GM18868 (cell line): ENCODE measurements around the gene DIP2A.
A peak's percentile ranks its signal among the peaks of the same experiment; 100 is the strongest.
"Not testable (repeated sequence)": the region's sequence is repeated elsewhere in the genome, so short reads cannot be mapped to it uniquely, and the experiment has no call there.

Source experiments
- ATAC-seq: cut with Tn5 transposase; IDR thresholded peaks from one replicate; pipeline ENCODE4 v1.9.1; 2021; ENCODE audit warnings: mild to moderate bottlenecking, moderate library complexity; ENCODE audit not compliant: unreplicated experiment

The DIP2A gene

DNA sequence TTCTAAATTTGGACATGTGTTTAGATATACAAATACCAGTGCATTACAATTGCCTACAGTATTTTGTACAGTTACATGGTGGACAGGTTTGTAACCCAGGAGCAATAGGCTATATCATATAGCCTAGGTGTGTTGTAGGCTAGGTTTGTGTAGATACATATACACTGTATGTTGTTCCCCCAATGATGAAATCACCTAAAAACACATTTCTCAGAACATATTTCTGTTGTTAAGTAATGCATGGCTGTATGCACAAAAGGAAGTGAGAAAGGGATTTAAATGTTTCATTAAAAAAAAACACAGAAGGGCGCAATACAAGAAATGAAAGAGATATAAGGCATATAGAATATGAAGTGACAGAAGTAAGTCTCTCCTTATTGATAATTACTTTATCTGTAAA lies 114.2 kb downstream of the DIP2A start:
- no peak for ATAC-seq

DNA sequence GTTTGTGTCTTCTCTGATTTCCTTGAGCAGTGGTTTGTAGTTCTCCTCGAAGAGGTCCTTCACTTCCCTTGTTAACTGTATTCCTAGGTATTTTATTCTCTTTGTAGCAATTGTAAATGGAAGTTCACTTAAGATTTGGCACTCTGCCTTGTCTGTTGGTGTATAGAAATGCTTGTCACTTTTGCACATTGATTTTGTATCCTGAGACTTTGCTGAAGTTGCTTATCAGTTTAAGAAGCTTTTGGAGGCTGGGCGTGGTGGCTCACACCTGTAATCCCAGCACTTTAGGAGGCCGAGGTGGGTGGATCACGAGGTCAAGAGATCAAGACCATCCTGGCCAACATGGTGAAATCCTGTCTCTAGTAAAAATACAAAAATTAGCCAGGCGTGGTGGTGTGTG lies 119.1 kb downstream of the DIP2A start:
- ATAC-seq, result not testable (repeated sequence)

DNA sequence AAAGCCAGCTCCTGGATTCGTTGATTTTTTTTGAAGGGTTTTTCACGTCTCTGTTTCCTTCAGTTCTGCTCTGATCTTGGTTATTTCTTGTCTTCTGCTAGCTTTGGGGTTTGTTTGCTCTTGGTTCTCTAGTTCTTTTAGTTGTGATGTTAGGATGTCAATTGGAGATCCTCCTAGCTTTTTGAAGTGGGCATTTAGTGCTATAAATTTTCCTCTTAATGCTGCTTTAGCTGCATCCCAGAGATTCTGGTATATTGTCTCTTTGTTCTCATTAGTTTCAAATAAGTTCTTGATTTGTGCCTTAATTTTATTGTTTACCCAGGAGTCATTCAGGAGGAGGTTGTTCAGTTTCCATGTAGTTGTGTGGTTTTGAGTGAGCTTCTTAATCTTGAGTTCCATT lies 120.7 kb downstream of the DIP2A start:
- not testable (repeated sequence) for ATAC-seq

DNA sequence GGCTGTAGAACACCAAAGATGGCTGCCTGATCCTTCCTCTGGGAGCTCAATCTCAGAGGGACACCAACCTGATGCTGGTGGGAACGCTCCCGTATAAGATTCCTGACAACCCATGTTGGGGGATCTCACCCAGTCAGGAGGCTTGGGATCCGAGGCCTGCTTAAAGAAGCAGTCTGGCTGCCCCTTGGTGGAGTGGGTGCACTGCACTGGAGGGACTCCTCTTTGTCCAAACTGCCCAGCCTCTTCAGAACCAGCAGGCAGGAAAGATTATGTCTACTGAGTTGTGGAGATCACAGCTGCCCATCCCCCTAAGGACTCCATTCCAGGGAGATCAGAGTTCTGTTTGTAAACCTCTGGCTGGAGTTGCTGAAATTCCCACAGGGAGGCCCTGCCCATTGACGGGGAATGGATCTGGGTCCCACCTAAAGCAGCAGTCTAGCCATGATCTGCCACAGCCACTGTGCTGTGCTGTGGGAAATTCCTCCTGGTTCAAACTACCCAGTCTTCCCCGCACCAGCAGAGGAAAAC lies 123.2 kb downstream of the DIP2A start:
- no peak for ATAC-seq

DNA sequence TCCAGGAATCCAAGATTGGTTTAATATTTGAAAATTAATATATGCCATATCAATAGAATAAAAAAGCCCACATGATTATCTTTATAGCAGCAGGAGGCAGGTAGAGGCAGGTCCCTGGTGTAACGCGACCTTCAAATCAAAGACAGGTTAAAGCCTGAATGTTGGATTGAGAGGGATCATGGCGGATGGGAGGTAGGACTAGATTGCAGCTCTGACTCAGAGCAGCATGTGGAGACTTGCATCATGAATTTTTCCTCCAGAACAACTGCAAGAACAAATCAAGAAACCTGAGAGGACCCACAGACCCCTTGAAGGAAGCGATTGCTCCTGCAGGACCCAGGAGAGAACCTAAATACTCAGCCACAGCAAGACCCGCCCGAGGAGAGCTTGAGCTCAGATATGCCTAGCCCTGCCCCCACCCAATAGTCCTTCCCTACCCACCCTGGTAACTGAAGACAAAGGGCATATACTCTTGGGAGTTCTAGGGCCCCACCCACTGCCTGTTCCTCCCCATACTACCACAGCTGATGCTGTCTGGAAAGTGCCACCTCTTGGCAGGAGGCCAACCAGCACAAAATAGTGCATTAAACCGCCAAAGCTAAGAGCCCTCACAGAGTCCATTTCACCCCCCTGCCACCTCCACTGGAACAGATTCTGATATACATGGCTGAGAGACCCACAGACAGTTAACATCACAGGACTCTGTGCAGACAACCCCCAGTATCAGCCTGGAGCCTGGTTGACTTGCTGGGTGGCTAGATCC lies 126.7 kb downstream of the DIP2A start:
- ATAC-seq, result no peak

DNA sequence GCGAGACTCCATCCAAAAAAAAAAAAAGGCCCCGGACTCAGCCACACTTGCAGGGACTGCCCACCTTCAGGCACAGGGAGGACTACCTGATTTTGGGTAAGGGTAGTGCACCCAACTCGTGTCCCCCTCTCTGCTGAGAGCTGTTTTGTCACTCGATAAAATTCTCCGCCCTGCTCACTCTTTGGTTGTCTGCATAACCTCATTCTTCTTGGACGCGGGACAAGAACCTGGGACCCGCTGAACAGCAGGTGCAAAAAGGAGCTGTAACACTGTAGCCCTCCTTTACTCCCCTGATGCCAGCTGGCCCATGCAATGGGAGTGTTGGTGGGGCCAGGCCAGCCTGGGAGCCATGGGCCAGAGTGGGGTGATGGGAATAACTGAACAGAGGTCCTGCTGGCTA lies 135.6 kb downstream of the DIP2A start:
- no peak for ATAC-seq

DNA sequence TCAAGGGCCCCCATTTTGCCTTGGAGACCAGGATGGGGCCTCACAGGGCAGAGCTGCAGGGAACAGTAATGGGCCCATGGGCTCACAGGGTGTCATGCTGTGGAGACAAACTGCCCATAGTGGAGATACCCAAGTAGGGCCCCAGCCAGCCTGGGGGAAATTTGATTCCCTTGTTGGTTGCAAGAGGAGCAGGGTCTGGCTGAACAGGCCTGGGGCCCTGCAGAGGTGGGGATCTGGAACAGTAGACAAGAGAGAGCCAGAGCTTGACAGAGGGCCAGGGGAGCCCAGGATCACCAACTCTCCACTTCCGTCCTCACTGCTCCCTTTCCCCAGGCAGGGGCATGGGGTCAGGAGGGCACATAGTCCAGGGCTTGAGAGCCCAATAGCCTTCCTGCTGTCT lies 137.5 kb downstream of the DIP2A start:
- ATAC-seq, result no peak

DNA sequence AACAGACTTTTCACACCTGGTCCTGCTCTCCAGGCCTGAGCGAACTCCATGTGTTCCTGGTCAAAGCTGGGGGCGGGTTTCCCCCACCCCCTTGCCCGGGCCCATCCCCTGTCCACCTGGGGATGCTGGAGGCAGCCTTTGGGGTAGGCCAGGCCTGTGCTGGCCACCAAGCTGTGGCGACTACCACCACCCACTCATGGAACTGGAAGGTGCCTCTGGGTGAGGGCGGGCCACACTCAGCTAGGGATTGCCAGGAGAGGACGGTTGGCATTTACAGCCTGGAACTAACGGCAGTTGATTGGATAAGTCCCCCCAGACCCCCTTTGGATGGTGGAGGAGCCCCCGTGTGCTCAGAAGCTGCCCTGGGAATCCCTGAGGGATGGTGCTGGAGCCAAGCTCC lies 138.3 kb downstream of the DIP2A start:
- no peak for ATAC-seq

DNA sequence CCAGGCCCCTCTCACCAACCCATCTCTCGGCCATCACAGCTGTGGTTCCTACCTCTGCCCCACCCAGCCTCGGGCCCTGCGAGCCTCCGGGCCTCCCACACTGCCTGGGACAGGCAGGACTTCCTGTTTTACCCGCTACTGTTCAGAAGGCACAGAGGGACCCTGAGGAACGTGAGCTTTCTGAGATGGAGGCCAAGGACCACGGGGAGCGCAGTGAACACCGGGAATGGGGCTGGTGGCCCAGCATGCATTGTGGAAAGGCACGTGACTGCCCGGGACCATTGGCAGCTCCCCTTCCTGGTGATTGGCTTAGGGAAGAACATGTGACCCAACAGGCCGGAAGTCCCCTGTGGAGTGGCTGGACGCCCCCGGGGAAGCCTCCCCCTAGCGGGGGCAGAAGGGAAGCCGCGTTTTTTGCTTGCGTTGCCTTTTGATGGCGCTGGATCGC lies 139.2 kb downstream of the DIP2A start:
- ATAC-seq, result no peak

DNA sequence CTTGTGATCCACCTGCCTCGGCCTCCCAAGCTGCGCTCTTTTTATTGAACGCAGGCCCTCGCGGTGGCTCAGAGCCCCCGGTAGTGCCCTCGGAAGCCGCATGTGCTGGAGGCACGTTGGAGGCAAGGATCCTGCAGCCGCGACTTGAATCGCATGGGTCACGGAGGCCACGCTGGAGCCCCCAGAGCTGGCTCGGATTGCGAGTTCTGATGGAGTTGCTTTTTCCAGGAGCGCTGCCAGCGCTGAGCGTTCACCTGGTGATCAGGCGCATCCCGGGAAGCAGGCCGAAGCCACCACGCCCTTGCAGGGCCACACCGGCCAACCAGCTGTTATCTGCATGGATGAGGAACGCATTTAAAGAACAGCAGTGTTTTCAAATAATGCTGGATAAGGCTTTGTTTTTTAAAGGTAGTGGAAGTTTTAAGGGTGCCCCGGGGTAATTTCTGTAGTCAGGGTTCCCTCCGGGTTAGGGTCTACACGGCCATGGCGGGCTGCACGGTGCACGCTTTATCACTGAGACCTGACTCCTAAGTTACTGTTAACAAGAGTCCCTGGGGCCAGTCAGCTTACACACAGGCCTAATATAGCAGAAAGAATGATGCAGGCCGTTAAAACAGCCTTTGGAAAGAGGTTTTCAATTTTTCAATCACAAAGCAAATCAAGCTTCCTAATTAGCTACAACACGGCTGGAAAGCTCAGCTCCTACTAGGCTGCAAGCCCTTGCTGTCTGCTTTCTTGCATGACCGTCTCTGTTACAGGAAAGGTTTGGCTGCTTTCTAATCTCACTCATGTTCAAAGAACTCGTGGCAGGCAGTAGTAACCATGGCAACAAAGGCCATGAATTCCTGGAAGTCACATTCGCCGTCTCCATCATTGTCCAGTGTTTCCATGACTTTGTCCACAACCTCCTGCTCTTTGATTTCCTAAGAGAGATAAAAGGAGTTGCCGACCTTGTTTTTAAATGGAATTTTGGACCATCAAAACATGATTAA lies 140.2 kb downstream of the DIP2A start:
- ATAC-seq, result no peak

DNA sequence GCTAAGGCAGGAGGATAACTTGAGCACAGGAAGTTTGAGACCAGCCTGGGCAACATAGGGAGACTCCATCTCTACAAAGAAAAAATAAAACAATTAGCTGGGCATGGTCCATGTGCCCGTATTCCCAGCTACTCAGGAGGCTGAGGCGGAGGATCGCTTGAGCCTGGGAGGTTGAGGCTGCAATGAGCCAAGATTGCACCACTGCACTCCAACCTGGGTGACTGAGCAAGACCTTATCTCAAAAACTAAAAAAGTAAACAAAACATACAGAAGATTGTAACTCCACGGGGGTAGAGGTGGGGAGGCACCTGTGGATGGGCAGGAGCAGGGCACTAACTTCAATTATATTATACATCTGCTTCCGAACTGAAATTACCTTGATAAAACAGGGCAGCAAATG lies 141.6 kb downstream of the DIP2A start:
- no peak for ATAC-seq

DNA sequence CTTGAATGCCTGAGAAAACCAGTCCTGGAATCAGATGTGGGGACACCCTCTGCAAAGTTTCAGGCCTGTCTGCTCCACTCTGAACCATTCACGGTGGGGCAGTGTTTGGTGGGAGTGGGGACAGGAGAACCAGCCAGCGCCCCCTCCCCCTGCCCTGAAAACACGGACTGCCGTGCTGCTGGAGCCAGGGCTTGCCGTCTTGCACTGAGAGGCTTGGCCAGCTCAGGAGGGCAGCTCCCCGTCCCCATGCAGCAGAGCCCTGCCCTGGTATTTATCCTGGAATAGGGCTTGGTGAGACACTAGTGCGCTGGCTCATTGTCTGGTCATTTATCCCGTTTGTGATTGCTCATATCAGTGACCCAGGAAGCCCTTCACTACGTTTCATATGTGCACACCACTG lies 142.3 kb downstream of the DIP2A start:
- ATAC-seq, result no peak

DNA sequence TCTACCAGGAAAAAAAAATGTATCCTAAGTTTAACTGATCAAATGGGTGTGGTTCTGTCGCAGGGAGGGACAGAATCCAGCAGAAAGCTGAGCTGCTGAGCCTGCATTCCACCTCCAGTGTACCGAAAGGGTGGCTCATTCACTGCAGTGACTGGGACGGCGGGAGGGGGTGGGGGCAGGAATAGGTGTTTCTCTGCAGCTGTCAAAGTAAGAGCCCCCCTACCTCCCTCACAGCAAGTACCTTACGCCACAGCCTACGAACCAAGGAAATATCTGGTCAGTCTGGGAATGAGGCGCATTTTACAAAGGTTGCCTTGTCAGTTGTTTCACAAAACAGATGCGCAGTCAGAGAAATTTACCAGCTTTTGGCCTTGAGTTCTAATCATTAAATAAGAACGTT lies 144.5 kb downstream of the DIP2A start:
- ATAC-seq, result no peak

DNA sequence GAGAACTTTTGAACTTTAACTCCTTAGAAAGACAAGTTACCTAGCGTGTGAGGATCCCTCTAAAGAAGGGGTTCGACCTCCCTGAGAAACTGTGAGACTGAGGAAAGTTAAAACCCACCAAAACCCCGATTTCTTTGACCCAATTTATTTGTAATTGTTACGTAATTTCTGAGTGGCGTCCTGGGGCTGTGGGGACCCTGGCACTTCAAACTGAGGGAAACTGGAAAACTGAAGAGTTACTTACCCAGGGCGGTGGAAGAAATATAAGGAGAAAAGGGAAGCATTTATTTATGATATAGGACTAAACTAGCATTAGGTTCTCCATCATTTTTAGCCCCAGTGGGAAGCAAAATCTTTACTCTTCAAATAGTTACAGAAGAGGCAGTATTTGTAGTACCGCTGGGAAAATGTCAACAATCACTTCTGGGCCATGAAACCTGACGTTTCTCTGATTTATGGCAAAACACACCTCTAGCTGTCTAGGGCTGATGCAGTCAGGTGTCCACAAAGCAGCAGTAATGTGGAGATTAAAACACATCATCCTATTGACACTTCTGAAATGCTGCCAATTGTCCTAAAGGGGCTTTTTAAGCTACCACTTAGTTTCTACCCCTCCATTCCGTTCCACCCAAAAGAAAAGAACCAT lies 145.8 kb downstream of the DIP2A start:
- ATAC-seq, result no peak

DNA sequence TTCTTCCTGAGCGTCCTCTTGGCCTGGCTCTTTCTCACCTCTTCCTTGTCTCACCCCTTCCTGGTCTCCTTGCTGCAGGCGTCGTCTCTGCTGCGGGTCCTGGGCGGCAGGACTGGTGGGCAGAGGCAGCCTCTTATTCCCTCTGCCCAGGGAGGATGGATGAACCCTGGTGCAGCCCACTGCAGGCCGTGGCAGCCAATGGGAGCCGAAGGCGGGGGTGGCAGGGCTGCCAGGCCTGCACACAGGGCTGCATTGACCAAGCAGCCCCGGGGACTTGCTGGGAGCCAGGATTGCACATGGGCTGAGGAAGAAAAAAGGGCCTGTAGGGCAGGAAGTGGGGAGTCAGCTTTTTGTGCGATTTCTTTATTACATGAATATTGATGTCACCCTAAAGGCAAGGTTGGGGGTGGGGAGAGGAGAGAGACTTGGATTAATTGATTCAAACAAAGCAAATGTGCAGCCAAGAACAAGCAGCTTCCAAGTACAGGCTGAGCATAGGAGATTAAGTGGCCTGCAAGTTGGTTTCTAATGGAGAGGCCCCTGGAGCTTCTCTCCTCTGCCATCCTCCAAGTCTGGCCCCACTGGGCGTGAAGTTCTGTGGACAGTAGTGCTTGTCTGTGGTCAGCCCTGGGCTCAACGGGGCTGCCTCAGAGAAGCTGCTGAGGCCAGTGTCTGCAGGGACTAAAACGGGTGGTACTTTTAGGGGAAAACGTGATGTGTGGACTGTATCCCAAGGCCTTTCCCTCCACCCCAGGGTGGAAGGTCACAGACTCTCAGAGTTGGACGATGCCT lies 146.5 kb downstream of the DIP2A start, which contains the start of gene S100B:
S100B (minus strand) TSS at position 108 of the 792 bp plus-strand sequence. CDS start 2,667 bp downstream, outside the sequence.
- ATAC-seq, result no peak

DNA sequence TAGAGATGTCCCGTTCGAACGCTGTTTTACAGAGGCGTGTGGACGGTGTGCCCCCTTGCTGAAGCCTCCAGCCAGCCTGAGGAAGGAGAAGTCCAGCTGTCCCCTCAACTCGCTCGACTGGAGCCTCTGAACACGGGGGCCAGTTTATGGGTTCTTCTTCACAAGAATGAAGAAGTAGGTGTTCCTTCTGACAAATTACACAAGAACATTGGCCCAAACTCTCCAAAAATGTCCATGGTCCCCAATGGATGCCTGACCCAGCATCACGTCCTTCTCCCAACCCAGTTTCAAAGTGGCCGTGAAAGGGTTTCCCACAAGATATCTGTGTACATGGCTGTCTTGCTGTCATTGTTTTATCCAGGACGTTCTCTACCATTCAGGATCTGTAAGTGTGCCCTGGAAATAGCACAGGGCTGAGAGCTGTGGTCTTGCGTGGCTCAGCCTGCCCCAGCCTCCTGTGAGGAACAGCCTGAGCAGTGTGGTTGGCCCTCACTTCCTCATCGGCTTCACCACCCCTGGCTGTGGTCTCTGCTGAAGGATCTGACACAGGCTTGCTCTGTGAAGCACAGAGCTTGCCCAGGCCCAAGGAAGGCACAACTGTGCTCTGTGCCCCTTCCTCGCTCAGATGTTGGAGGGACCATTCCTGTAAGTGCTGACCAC lies 147.2 kb downstream of the DIP2A start:
- ATAC-seq, result peak; percentile 77

DNA sequence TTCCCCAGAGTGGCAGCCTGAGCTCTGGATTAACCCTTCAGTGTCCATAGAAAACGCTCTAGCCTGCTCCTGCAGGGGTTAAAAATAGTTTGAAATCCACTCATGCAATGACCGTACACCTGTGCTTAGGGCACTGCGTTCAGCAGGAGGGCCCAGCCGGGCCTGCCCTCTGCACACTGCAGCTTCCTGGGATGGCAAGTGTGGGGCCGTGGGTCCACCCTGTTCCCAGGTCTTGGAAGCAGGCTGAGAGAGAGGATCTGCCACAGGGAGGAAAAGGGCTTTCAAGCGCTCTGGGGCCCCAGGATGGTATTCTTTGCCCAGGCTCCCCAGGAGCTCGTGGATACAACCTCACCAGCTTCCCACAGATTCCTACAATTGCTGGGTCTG lies 147.7 kb downstream of the DIP2A start:
- peak; percentile 12 for ATAC-seq

DNA sequence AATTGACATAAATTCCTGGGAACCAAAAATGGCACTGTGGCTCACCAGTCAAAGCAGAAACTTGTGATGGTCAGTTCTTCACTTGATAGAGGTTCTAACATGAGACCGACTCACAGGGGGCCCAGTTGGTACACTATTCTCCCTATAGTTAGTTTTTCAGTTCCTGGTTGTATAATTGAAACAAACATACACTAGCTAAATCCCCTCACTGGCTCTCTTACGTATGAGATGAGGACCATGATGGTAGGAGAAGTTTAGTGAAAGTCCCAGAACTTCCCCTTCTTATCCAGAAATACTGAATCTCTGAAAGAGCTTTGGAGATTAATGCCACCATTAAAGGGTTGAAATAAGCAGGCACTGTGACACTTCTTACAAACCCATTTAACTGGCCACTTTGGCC lies 148.9 kb downstream of the DIP2A start:
- no peak for ATAC-seq

DNA sequence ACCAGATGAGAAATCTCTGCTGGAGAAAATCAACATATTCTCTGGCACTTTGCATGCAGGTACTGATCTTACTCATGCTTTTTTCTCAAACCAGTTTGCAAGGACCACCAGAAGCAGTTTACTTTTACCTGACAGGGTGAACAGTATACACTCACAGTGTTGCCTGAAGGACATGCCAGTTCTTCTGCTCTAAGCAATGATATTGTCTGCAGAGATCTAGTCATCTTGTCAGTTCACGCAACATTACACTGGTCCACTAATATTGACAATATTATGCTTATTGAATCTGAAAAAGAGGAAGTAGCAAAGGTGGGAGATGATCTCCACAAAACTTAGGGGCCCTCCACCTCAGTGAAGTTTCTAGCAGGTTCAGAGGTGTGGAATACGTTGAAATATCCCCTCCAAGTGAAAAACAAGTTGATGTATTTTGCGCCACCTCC lies 150.0 kb downstream of the DIP2A start:
- peak; percentile 49 for ATAC-seq
